Sigmoid colon (tissue), 4 donors: ENCODE results near the gene IWS1.

Experiments
- CTCF ChIP-seq, 4 experiments: fragments of 450-650 bp in 3 of 4; fragments of 200-600 bp in 1 of 4; IDR thresholded peaks; one replicate each; pipeline ENCODE4 v1.5.1; 2016 to 2019; ENCODE audit warnings: antibody characterized with exemption in 4 of 4, mild to moderate bottlenecking in 3 of 4, moderate library complexity in 2 of 4
- EP300 ChIP-seq, 4 donors: sonication (generic); formaldehyde crosslinking; IDR thresholded peaks; one replicate each; pipeline ENCODE4 v1.6.1; 2017; ENCODE audit warnings: antibody characterized with exemption in 4 of 4

DNA sequence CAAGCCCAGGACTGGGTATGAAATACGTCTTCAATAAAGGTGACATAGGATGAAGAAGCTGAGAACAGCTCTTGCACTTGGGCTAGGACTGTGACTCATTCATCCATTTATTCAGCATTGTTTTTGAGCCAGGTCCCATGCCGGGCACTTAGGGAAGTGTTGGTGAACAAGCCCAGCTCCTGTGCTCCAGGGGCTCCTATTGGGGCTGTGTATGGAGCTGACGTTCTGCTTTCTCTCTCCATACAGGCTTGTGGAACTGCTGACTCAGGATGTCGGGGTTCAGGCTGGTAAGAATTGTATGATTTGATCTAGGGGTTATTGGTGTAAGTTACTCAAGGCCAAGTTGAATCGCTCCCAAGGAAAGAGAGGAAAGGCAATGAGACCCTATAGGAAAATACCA is 33.2 kb upstream of the IWS1 start:
- no peak for TF ChIP-seq EP300 (IDR thresholded peaks at IDR 0.05)
- TF ChIP-seq CTCF (IDR thresholded peaks at IDR 0.05), result no peak
